ENCODE data around the gene KIAA1217. TPM values are rescaled to one million over a fixed set of nuclear protein-coding genes. Genes with fewer than 3 reads are reported as not detected.
"Not testable (repeated sequence)": the region's sequence is repeated elsewhere in the genome, so short reads cannot be mapped to it uniquely, and the experiment has no call there.

The KIAA1217 gene
- polyA plus RNA-seq, 1 of the 3 experiments (the other 2 are of a cell fraction), result 7.2 TPM

DNA sequence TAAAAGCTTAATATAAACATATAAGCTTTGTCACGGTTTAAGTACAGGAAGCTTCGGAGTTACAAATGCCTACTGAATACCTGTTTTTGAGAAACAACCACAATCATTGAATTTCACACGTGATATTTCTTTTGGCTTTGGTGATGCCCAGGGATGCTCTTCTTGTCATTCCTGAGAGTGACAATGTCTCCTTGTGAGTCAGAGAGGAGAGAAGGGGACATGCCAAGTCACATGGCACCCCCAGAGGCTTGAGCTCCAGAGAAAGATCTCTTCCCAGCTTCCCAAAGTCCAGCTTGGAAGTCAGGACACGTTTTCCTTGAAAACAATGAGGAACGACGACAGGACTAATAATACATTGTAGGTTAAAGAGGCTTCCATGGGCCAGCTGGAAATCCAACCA is 272.3 kb downstream of the KIAA1217 start:
- 90% methylated on average over 6 of the region's 6 CpGs for WGBS (ENCODE audit: low lambda C conversion rate)
- no peaks in the 10 kb centered on the region for H4K20me1 ChIP-seq (ENCODE audit: insufficient read depth)
- peaks cover 5% of the 10 kb centered on the region; the same call in 1 of the 2 replicates for H3K79me2 ChIP-seq (ENCODE audit: insufficient read depth)
- H3K4me2 ChIP-seq, result no peak overlapping the region
- ChIA-PET POLR2A (no interaction called here), CTCF (interaction anchor here (0.5 to 1.1 kb wide), 2 partner anchors 23 to 294 kb away, joined by 3 to 4 read pairs; no protein-coding TSS in a partner anchor)
- H3K9me2 ChIP-seq, result no peaks in the 10 kb centered on the region
- TF ChIP-seq USF2 (IDR thresholded peaks at IDR 0.05; ENCODE audit: borderline replicate concordance, low read depth, low read length), result no peak
- TF ChIP-seq, protein P1, sequence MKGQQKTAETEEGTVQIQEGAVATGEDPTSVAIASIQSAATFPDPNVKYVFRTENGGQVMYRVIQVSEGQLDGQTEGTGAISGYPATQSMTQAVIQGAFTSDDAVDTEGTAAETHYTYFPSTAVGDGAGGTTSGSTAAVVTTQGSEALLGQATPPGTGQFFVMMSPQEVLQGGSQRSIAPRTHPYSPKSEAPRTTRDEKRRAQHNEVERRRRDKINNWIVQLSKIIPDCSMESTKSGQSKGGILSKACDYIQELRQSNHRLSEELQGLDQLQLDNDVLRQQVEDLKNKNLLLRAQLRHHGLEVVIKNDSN (IDR thresholded peaks at IDR 0.05; ENCODE audit: borderline replicate concordance, low read depth), result no peak
- no peak for TF ChIP-seq MEF2A (IDR thresholded peaks at IDR 0.05; ENCODE audit: borderline replicate concordance, low read depth)
- no peak for TF ChIP-seq GATA2 (CRISPR knock-in tag; IDR thresholded peaks at IDR 0.05)
- no peak for TF ChIP-seq RAD21 (IDR thresholded peaks at IDR 0.05; ENCODE audit: low read length)
- no peak for TF ChIP-seq TAF1 (IDR thresholded peaks at IDR 0.05; ENCODE audit: borderline replicate concordance, low read depth, low read length)
- TF ChIP-seq GABPA (IDR thresholded peaks at IDR 0.05; ENCODE audit: low read depth), result no peak
- TF ChIP-seq RFX5 (IDR thresholded peaks at IDR 0.05; ENCODE audit: low read length), result no peak
- TF ChIP-seq RXRA (IDR thresholded peaks at IDR 0.05; ENCODE audit: borderline replicate concordance, low read depth), result no peak
- TF ChIP-seq TEAD4 (IDR thresholded peaks at IDR 0.05; ENCODE audit: borderline replicate concordance, insufficient read depth), result no peak
- TF ChIP-seq NFIC (IDR thresholded peaks at IDR 0.05; ENCODE audit: borderline replicate concordance), result no peak
- TF ChIP-seq NRF1 (IDR thresholded peaks at IDR 0.05; ENCODE audit: low read depth, low read length), result no peak
- no peak for TF ChIP-seq MXI1 (IDR thresholded peaks at IDR 0.05; ENCODE audit: low read depth, low read length)
- TF ChIP-seq FOSL2 (IDR thresholded peaks at IDR 0.05; ENCODE audit: borderline replicate concordance, low read depth), result no peak
- no peak for TF ChIP-seq TCF12 (IDR thresholded peaks at IDR 0.05)
- TF ChIP-seq RCOR1 (IDR thresholded peaks at IDR 0.05; ENCODE audit: low read length), result no peak
- no peak for TF ChIP-seq YY1 (IDR thresholded peaks at IDR 0.05; ENCODE audit: low read depth)
- no peak overlapping the region for H3K27ac ChIP-seq (ENCODE audit: low read depth in 2 of 2, low read length in 1 of 2)
- no peaks in the 10 kb centered on the region for H3K27me3 ChIP-seq (ENCODE audit: insufficient read depth)
- no peak for DNase-seq
- H3K9ac ChIP-seq, result no peak overlapping the region
- peaks cover 0 to 4% of the 10 kb centered on the region in 2 experiments; a peak in 1 of 4 replicates for H3K4me1 ChIP-seq (ENCODE audit: control insufficient read depth in 1 of 2, insufficient read depth in 2 of 2, low read depth in 1 of 2, low read length in 1 of 2)
- H3K9me3 ChIP-seq, result no peaks in the 10 kb centered on the region
- H3K36me3 ChIP-seq (replicated peaks in 1 of 2; ENCODE audit: control insufficient read depth in 1 of 2, insufficient read depth in 2 of 2, low read length in 1 of 2), result no peaks in the 10 kb centered on the region
- H2AFZ ChIP-seq (ENCODE audit: low read depth), result no peak overlapping the region
- no peak overlapping the region for H3K4me3 ChIP-seq (ENCODE audit: low read depth in 2 of 2, low read length in 1 of 2)
- H3F3A ChIP-seq (replicated peaks; ENCODE audit: insufficient read depth), result no peaks in the 10 kb centered on the region

DNA sequence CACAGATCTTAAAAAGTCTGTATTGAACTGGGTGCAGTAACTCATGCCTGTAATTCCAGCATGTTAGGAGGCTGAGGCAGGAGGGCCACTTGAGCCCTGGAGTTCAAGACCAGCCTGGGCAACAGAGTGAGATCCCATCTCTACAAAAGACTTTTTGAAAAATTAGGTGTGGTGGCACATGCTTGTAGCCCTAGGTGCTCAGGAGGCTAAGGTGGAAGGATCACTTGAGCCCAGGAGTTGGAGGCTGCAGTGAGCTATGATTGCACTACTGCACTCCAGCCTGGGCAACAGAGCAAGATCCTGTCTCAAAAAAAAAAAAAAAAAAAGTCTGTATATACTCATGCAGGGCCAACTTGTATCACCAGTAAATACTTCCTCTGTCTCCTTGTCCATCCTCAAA is 273.8 kb downstream of the KIAA1217 start:
- H3K4me2 ChIP-seq; H3K79me2 ChIP-seq (ENCODE audit: insufficient read depth); H3K9me3 ChIP-seq; H3K9ac ChIP-seq; H4K20me1 ChIP-seq (ENCODE audit: insufficient read depth); H3K27me3 ChIP-seq (ENCODE audit: insufficient read depth); H3K4me3 ChIP-seq (ENCODE audit: low read depth in 2 of 2, low read length in 1 of 2); H3K36me3 ChIP-seq (replicated peaks in 1 of 2; ENCODE audit: control insufficient read depth in 1 of 2, insufficient read depth in 2 of 2, low read length in 1 of 2); POLR2A ChIA-PET; H3F3A ChIP-seq (replicated peaks; ENCODE audit: insufficient read depth); H2AFZ ChIP-seq (ENCODE audit: low read depth); H3K4me1 ChIP-seq (ENCODE audit: control insufficient read depth in 1 of 2, insufficient read depth in 2 of 2, low read depth in 1 of 2, low read length in 1 of 2); DNase-seq; H3K9me2 ChIP-seq; H3K27ac ChIP-seq (ENCODE audit: low read depth in 2 of 2, low read length in 1 of 2): not testable (repeated sequence)
- CTCF ChIA-PET, result interaction anchor here (0.6 to 3.2 kb wide), 5 partner anchors 20 to 105 kb away, joined by 3 to 12 read pairs (median 3); no protein-coding TSS in a partner anchor
